Peyer's patch (tissue), 4 donors: Measurements from ENCODE around the gene HYAL1.

Experiments
- POLR2A ChIP-seq, 2 donors: fragments of 450-650 bp; IDR thresholded peaks; one replicate each; pipeline ENCODE4 v1.5.1; 2017; ENCODE audit warnings: antibody characterized with exemption in 2 of 2, mild to moderate bottlenecking in 2 of 2, moderate library complexity in 2 of 2
- TF ChIP-seq, protein P1 (sequence below), 6 experiments: fragments of 450-650 bp in 4 of 6; fragments of 200-600 bp in 2 of 6; sonication (generic) in 1 of 6; IDR thresholded peaks; one replicate each; pipeline ENCODE4 v1.5.1; 2017 to 2019; ENCODE audit warnings: antibody characterized with exemption in 6 of 6, mild to moderate bottlenecking in 3 of 6, moderate library complexity in 1 of 6

DNA sequence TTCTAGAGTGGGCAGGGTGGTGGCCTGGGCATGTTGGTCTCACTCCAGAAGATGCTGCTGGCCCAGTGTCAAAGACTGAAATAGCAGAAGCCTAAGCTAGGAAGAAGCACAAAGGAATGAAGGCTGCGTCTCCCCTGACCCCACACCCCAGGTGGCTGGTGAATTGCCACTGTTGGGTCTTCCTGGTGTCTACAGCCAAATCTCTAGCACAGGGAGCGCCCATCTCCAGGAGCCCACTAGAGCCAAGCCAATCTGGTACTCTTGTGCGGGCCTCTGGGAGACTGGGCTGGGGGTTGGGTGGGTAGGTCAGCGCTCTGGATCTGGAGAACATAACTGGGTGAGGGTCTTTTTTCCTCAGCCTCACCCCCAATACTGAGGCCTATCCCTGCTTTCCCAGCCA, 23.8 kb upstream of the HYAL1 start:
- TF ChIP-seq, protein P1, sequence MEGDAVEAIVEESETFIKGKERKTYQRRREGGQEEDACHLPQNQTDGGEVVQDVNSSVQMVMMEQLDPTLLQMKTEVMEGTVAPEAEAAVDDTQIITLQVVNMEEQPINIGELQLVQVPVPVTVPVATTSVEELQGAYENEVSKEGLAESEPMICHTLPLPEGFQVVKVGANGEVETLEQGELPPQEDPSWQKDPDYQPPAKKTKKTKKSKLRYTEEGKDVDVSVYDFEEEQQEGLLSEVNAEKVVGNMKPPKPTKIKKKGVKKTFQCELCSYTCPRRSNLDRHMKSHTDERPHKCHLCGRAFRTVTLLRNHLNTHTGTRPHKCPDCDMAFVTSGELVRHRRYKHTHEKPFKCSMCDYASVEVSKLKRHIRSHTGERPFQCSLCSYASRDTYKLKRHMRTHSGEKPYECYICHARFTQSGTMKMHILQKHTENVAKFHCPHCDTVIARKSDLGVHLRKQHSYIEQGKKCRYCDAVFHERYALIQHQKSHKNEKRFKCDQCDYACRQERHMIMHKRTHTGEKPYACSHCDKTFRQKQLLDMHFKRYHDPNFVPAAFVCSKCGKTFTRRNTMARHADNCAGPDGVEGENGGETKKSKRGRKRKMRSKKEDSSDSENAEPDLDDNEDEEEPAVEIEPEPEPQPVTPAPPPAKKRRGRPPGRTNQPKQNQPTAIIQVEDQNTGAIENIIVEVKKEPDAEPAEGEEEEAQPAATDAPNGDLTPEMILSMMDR (IDR thresholded peaks at IDR 0.05), result no peak
- TF ChIP-seq POLR2A (IDR thresholded peaks at IDR 0.05), result no peak
